IgD-negative memory B cell (primary cell): ENCODE measurements around the gene CES3. TPM values are rescaled to one million over a fixed set of nuclear protein-coding genes. Genes with fewer than 3 reads are reported as not detected.

ENCODE experiments used
- polyA plus RNA-seq: library from polyadenylated mRNA; unstranded; fragments of 300-500 nt; fragmentation: Illumina TruSeq; gene quantifications from one replicate; pipeline ENCODE4 v1.2.3, GENCODE V29; 2021

The CES3 gene
- polyA plus RNA-seq, 1 donor from 2014 or later: 0.35 TPM

Other genes starting within 250 kb of the CES3 start
- 29.4 TPM for gene DYNC1LI2, start 209.7 kb upstream of the CES3 start, polyA plus RNA-seq
- gene TERB1, start 159.7 kb upstream of the CES3 start, polyA plus RNA-seq: not detected
- gene NAE1, start 130.3 kb upstream of the CES3 start, polyA plus RNA-seq: 55.5 TPM
- gene CA7, start 116.9 kb upstream of the CES3 start, polyA plus RNA-seq: not detected
- gene PDP2, start 80.8 kb upstream of the CES3 start, polyA plus RNA-seq: 0.78 TPM
- gene CDH16, start 42.4 kb upstream of the CES3 start, polyA plus RNA-seq: not detected
- not detected for gene RRAD, start 35.7 kb upstream of the CES3 start, polyA plus RNA-seq
- 104 TPM for gene CIAO2B, start 26.9 kb upstream of the CES3 start, polyA plus RNA-seq
- gene CES2, start 25.8 kb upstream of the CES3 start, polyA plus RNA-seq: 26.9 TPM
- 1.4 TPM for gene CES4A, start 27.3 kb downstream of the CES3 start, polyA plus RNA-seq
- 43.3 TPM for gene CBFB, start 67.9 kb downstream of the CES3 start, polyA plus RNA-seq
- gene PHAF1, start 148.7 kb downstream of the CES3 start, polyA plus RNA-seq: 14.5 TPM
- gene B3GNT9, start 189.7 kb downstream of the CES3 start, polyA plus RNA-seq: 0.45 TPM
- gene TRADD, start 198.6 kb downstream of the CES3 start, polyA plus RNA-seq: 103 TPM
- gene FBXL8, start 198.7 kb downstream of the CES3 start, polyA plus RNA-seq: 3.7 TPM
- gene HSF4, start 203.5 kb downstream of the CES3 start, polyA plus RNA-seq: not detected
- gene NOL3, start 209.3 kb downstream of the CES3 start, polyA plus RNA-seq: not detected
- 0.56 TPM for gene MATCAP1, start 222.7 kb downstream of the CES3 start, polyA plus RNA-seq
- not detected for gene EXOC3L1, start 228.9 kb downstream of the CES3 start, polyA plus RNA-seq
- 73.7 TPM for gene E2F4, start 230.9 kb downstream of the CES3 start, polyA plus RNA-seq
- 0.35 TPM for gene ELMO3, start 237.9 kb downstream of the CES3 start, polyA plus RNA-seq